K562 (cell line): ENCODE results near the gene ELOVL1. TPM values are rescaled to one million over a fixed set of nuclear protein-coding genes. Genes with fewer than 3 reads are reported as not detected.

Experiments used
- ATF4 ChIP-seq: fragments of 450-650 bp; formaldehyde crosslinking; IDR thresholded peaks from 2 replicates; pipeline ENCODE4 v1.4.0; 2022; ENCODE audit warnings: mild to moderate bottlenecking, moderate library complexity
- CBX3 ChIP-seq, 2 experiments: IDR thresholded peaks; 1 replicate in 1 of 2; 2 replicates in 1 of 2; pipeline ENCODE4 v1.6.1; 2012; ENCODE audit warnings: inconsistent platforms in 2 of 2, low read length in 2 of 2, borderline replicate concordance in 1 of 2, control low read depth in 1 of 2
- FOXM1 ChIP-seq, 2 experiments: fragments of 450-650 bp in 1 of 2; sonication (generic) in 1 of 2; formaldehyde crosslinking in 1 of 2; IDR thresholded peaks; 2 replicates each; pipeline versions ENCODE4 v1.6.1 to v1.9.0; 2017 to 2022; ENCODE audit warnings: low read depth in 2 of 2, mild to moderate bottlenecking in 2 of 2, missing genetic modification reagents in 1 of 2, moderate library complexity in 1 of 2
- NFIX ChIP-seq: fragments of 250-450 bp; sonication (Bioruptor Pico); IDR thresholded peaks from 2 replicates; pipeline ENCODE4 v1.4.0; 2020; ENCODE audit warnings: low read depth, mild to moderate bottlenecking, moderate library complexity
- PPARD ChIP-seq: fragments of 250-450 bp; sonication (Bioruptor Pico); IDR thresholded peaks from 2 replicates; pipeline ENCODE4 v1.8.0; 2022; ENCODE audit warnings: inconsistent platforms, mild to moderate bottlenecking, moderate library complexity
- RBM14 ChIP-seq: fragments of 200-400 bp; formaldehyde crosslinking; IDR thresholded peaks from 2 replicates; pipeline ENCODE4 v1.6.1; 2018; ENCODE audit warnings: low read depth, mild to moderate bottlenecking, low read length, moderate library complexity, borderline replicate concordance; ENCODE audit not compliant: insufficient read depth
- SAP30 ChIP-seq: fragments of 200-600 bp; sonication (generic); IDR thresholded peaks from 2 replicates; pipeline ENCODE4 v1.6.1; 2012; ENCODE audit warnings: borderline replicate concordance, low read depth, mild to moderate bottlenecking, moderate library complexity, low read length, control low read depth, inconsistent platforms; ENCODE audit not compliant: insufficient read depth, poor library complexity, severe bottlenecking
- SLC30A9 ChIP-seq: fragments of 250-450 bp; sonication (Bioruptor Pico); IDR thresholded peaks from 2 replicates; pipeline ENCODE4 v1.8.0; 2022; ENCODE audit warnings: mild to moderate bottlenecking, moderate library complexity
- SMAD2 ChIP-seq: fragments of 150-350 bp; IDR thresholded peaks from 2 replicates; pipeline ENCODE4 v1.6.1; 2014; ENCODE audit warnings: low read depth, mild to moderate bottlenecking, low read length
- ZFP36 ChIP-seq: fragments of 150-350 bp; IDR thresholded peaks from 2 replicates; pipeline ENCODE4 v1.6.1; 2018; ENCODE audit warnings: low read length, low read depth; ENCODE audit not compliant: partially characterized antibody
- ZNF239 ChIP-seq: fragments of 250-450 bp; sonication (Bioruptor Pico); IDR thresholded peaks from 2 replicates; pipeline ENCODE4 v1.4.0; 2020; ENCODE audit warnings: mild to moderate bottlenecking
- ZNF282 ChIP-seq: sonication (generic); formaldehyde crosslinking; IDR thresholded peaks from 2 replicates; pipeline ENCODE4 v1.8.1; 2023; ENCODE audit warnings: missing genetic modification reagents
- ZNF324 ChIP-seq: fragments of 250-450 bp; sonication (Bioruptor Pico); IDR thresholded peaks from 2 replicates; pipeline ENCODE4 v1.4.0; 2020; ENCODE audit warnings: mild to moderate bottlenecking
- ZNF444 ChIP-seq: fragments of 250-450 bp; sonication (Bioruptor Pico); IDR thresholded peaks from 2 replicates; pipeline ENCODE4 v1.4.0; 2020; ENCODE audit warnings: mild to moderate bottlenecking, moderate library complexity
- ZNF717 ChIP-seq: fragments of 250-450 bp; sonication (Bioruptor Pico); IDR thresholded peaks from 2 replicates; pipeline ENCODE4 v1.5.0; 2021
- polyA plus RNA-seq, 8 experiments: library from polyadenylated mRNA; depleted of rRNA in 4 of 8; stranded (reverse) in 5 of 8; unstranded in 3 of 8; fragments of >200 nt; fragmentation: Nextera tagmentation in 2 of 8; fragmentation: Illumina TruSeq in 1 of 8; extraction: Ambion mirVana in 2 of 8; extraction: Trizol in 1 of 8; gene quantifications; 2 replicates each; pipeline versions ENCODE4 v1.2.1 to v1.2.3, GENCODE V29; 2011 to 2014; ENCODE audit warnings: inconsistent platforms in 1 of 8, missing spikeins in 1 of 8
- total RNA-seq, 7 experiments: library from RNA; depleted of rRNA in 6 of 7; stranded (reverse); fragments of >200 nt in 6 of 7; fragmentation: Illumina TruSeq in 2 of 7; extraction: Trizol in 2 of 7; gene quantifications; 2 replicates each; pipeline versions ENCODE4 v1.2.1 to v1.2.3, GENCODE V29; 2011 to 2021; ENCODE audit warnings: low replicate concordance in 1 of 7
- TF ChIP-seq, protein P1 (sequence below): fragments of 250-450 bp; sonication (Bioruptor Pico); IDR thresholded peaks from 2 replicates; pipeline ENCODE4 v1.8.0; 2021; ENCODE audit warnings: moderate library complexity, mild to moderate bottlenecking, inconsistent platforms
- TF ChIP-seq, protein P2 (sequence below): sonication (generic); formaldehyde crosslinking; IDR thresholded peaks from 2 replicates; pipeline ENCODE4 v1.8.1; 2023; ENCODE audit warnings: mild to moderate bottlenecking, missing genetic modification reagents
- TF ChIP-seq, protein P3 (sequence below): fragments of 450-650 bp; formaldehyde crosslinking; IDR thresholded peaks from 2 replicates; pipeline ENCODE4 v1.4.0; 2022; ENCODE audit warnings: missing genetic modification characterization
- TF ChIP-seq, protein P4 (sequence below): sonication (generic); formaldehyde crosslinking; IDR thresholded peaks from 2 replicates; pipeline ENCODE4 v1.8.1; 2023; ENCODE audit warnings: mild to moderate bottlenecking, missing genetic modification reagents, moderate library complexity
- TF ChIP-seq, protein P5 (sequence below): fragments of 450-650 bp; IDR thresholded peaks from 2 replicates; pipeline ENCODE4 v1.6.1; 2016; ENCODE audit warnings: antibody characterized with exemption

ELOVL1 gene
- total and polyA plus RNA-seq, 9 of the 15 experiments (the other 6 are each of a cell fraction or from before 2014, with no cell fraction given), result 51.0 to 157 (median 70.3) TPM

GRCh38 chr1:43329995-43330751, 37.6 kb downstream of the ELOVL1 start (continued):
- TF ChIP-seq ZNF324 (no peak), ZNF282 (CRISPR knock-in tag) (no peak), CBX3 (IDR thresholded peaks at IDR 0.05; ENCODE audit: borderline replicate concordance in 1 of 2, low read length in 2 of 2) (peak in 1 of 2 experiments; percentile 40; a peak in 1 of 3 replicates), RBM14 (no peak), FOXM1 (IDR thresholded peaks at IDR 0.05; ENCODE audit: low read depth) (no peak), FOXM1 (CRISPR knock-in tag; IDR thresholded peaks at IDR 0.05; ENCODE audit: low read depth) (no peak), SLC30A9 (CRISPR knock-in tag) (no peak), ZNF717 (CRISPR knock-in tag) (no peak), ATF4 (CRISPR knock-in tag) (0 out of 2 replicates have a peak, but pooled peaks have one; percentile 7), PPARD (CRISPR knock-in tag) (no peak), SMAD2 (no peak), ZNF239 (CRISPR knock-in tag) (no peak), ZFP36 (peak; percentile 49), ZNF444 (no peak), SAP30 (no peak), NFIX (CRISPR knock-in tag) (no peak)
- TF ChIP-seq, protein P1, sequence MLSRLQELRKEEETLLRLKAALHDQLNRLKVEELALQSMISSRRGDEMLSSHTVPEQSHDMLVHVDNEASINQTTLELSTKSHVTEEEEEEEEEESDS, result no peak
- TF ChIP-seq, protein P2, sequence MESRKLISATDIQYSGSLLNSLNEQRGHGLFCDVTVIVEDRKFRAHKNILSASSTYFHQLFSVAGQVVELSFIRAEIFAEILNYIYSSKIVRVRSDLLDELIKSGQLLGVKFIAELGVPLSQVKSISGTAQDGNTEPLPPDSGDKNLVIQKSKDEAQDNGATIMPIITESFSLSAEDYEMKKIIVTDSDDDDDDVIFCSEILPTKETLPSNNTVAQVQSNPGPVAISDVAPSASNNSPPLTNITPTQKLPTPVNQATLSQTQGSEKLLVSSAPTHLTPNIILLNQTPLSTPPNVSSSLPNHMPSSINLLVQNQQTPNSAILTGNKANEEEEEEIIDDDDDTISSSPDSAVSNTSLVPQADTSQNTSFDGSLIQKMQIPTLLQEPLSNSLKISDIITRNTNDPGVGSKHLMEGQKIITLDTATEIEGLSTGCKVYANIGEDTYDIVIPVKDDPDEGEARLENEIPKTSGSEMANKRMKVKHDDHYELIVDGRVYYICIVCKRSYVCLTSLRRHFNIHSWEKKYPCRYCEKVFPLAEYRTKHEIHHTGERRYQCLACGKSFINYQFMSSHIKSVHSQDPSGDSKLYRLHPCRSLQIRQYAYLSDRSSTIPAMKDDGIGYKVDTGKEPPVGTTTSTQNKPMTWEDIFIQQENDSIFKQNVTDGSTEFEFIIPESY (CRISPR knock-in tag), result no peak
- TF ChIP-seq, protein P3, sequence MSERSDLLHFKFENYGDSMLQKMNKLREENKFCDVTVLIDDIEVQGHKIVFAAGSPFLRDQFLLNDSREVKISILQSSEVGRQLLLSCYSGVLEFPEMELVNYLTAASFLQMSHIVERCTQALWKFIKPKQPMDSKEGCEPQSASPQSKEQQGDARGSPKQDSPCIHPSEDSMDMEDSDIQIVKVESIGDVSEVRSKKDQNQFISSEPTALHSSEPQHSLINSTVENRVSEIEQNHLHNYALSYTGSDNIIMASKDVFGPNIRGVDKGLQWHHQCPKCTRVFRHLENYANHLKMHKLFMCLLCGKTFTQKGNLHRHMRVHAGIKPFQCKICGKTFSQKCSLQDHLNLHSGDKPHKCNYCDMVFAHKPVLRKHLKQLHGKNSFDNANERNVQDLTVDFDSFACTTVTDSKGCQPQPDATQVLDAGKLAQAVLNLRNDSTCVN, result no peak
- TF ChIP-seq, protein P4, sequence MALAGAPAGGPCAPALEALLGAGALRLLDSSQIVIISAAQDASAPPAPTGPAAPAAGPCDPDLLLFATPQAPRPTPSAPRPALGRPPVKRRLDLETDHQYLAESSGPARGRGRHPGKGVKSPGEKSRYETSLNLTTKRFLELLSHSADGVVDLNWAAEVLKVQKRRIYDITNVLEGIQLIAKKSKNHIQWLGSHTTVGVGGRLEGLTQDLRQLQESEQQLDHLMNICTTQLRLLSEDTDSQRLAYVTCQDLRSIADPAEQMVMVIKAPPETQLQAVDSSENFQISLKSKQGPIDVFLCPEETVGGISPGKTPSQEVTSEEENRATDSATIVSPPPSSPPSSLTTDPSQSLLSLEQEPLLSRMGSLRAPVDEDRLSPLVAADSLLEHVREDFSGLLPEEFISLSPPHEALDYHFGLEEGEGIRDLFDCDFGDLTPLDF (CRISPR knock-in tag), result no peak
- TF ChIP-seq, protein P5, sequence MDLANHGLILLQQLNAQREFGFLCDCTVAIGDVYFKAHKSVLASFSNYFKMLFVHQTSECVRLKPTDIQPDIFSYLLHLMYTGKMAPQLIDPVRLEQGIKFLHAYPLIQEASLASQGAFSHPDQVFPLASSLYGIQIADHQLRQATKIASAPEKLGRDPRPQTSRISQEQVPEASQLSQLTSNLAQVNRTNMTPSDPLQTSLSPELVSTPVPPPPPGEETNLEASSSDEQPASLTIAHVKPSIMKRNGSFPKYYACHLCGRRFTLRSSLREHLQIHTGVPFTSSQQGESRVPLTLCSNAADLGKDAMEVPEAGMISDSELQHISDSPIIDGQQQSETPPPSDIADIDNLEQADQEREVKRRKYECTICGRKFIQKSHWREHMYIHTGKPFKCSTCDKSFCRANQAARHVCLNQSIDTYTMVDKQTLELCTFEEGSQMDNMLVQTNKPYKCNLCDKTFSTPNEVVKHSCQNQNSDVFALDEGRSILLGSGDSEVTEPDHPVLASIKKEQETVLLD, result no peak
